SKM-1 (cell line): ENCODE results near the gene SLC9A9.

Experiments
- DNase-seq: peaks from one replicate; lab custom pipeline; 2025; ENCODE audit not compliant: unreplicated experiment; lab: John Stamatoyannopoulos, UW

The SLC9A9 gene

DNA sequence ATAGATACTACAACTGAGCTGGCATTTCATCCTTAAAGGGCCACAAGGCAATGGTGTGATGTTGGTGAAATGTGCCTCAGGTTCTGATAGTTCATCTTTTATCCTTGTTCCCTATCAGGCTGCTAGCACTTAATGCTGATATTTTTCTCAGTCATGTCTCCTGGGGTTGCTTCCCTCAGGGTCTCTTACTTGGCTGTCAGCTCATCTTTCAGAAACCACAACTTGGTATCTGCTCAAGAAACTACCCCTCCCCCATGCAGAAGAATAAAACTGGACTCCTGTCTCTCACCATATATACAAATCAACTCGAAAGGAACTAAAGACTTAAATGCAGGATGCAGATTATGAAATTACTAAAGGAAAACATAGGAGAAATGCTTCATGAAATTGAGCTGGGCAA lies 420.6 kb downstream of the SLC9A9 start:
- no peak for DNase-seq

DNA sequence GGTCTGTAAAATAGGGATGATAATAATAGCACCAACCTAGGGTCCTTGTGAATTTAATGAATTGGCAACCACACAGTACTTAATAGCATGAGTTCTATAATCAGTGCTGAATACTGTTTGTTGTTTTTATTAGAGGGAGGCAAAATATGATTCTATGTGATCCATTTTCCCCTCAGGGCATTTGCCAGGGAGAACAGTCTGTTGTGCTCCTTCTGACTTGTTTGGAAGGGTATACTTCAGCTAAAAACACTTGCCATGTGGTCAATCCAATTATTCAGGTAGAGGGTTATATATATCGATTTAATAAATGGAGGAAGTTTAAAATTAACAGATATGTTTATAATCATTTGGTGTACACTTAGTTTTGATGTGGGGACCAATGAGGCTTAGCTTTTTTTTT lies 423.4 kb downstream of the SLC9A9 start:
- DNase-seq: no peak

DNA sequence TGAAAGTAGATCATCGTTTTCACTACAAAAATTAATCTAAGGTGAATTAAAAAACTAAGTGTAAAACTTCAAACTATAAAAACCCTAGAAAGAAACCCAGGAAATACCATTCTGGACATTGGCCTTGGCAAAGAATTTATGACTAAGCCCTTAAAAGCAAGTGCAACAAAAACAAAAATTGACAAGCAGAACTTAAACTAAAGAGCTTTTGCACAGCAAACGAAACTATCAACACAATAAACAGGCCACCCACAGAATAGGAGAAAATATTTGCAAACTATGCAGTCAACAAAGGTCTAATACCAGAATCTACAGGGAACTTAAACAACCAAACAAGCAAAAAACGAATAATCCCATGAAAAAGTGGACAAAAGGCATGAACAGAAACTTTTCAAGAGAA lies 426.7 kb downstream of the SLC9A9 start:
- no peak for DNase-seq

DNA sequence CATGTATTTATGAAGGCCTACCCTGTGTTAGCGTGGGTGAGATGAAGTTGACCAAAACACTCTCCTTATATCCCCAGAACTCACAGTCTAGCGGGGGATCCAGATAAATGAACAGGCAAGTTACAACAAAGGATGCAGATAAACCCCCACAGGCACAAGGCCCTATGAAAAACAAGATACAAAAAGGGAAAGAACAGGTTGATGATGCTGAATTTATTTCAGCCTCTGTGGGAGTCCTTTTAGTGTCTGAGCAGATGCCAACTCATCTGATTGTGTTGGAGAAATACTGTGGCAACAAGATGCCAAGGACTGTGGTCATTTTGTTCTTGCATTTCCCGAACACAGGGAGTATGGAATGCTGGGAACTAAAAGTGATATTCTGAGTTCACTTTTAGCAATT lies 428.7 kb downstream of the SLC9A9 start:
- no peak for DNase-seq

DNA sequence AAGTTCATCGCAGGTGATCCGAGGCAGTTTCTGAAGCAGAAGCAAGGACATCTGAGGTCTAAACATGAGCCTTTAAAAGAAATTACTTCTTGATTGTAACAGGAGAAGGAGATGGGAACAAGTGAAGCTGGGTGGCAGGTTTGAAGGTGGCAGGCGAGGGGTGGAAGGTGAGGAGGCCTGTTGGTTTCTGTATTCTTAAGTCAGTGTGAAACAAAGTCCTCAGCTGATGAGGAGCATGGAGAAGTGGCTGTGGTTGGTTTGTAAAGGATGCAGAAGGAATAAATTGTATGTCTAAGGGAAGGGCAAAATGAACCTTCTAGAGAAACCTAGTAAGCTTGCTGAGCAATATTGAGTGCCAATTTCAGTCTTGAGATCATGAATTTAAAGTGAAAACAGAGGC lies 429.9 kb downstream of the SLC9A9 start:
- DNase-seq: no peak

DNA sequence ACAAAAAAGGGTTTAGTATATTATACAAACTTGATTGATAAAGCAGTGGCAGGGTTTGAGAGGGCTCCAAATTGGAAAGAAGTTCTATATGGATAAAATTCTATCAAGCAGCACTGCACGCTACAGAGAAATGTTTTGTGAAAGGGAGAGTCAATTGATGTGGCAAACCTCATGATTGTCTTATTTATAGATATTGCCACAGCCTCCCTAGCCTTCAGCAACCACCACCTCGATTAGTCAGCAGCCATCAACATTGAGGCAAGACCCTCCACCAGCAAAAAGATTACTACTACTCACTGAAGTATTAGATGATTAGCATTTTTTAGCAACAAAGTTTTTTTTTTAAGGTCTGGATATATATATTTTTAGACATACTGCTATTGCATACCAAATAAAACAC lies 432.0 kb downstream of the SLC9A9 start:
- DNase-seq: no peak

DNA sequence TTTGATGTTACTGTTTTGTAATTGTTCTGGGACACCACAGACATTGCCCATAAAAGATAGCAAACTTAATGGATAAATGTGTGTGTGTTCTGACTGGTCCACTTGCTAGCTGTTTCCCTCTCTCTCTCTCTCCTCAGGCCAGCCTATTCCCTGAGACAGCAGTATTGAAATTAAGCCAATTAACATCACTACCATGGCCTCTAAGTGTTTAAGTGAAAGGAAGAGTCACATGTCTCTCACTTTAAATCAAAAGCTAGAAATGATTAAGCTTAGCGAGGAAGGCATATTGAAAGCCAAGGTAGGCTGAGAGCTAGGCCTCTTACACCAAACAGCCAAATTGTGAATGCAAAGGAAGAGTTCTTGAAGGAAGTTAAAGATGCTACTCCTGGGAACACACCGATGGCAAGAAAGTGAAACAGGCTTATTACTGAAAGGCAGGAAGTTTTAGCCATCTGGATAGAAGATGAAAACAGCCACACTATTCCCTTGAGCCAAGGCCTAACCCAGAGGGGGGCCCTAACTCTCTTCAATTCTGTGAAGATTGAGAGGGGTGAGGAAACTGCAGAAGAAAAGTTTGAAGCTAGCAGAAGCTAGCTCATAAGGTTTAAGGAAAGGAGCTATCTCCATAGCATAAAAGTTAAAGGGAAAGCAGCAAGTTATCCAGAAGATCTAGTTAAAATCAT lies 433.6 kb downstream of the SLC9A9 start:
- DNase-seq: no peak

DNA sequence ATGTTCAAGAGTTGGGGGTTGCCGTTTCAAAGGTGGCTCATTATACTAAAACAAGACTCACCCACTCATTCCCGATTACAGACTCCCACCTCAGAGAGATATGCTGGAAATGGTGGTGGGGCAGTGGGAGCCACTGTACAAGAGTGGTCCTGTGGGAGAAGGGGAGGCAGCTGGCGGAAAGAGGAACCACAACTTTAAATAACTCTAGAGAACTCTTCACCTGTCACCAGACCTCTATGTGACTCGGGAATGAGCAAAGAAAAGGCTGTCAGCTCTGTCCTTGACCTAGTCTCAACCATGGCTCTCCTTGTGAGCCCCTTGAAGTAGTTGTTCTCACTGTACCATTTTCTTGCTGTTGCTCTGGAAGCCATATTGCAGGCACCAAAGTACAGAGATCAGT lies 434.9 kb downstream of the SLC9A9 start:
- no peak for DNase-seq

DNA sequence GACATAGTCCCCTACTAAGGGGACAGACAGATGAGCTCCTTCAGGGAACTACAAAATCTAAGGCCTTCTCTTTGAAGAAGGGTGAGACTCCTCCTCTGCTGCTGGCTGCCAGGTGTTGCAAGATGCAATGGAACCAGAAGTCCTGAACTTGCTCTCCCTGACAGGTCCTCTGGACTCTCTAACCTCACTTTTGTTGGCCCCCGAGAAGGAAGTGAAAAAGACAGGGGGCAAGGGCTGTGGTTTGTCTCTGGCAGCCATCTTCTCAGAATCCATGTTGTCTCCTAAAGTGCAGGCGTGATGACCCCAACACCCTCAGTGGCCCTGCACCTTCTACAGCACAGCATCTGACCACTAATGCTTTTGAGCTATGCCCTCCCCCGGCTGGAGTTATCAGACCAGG lies 436.2 kb downstream of the SLC9A9 start:
- DNase-seq: no peak

DNA sequence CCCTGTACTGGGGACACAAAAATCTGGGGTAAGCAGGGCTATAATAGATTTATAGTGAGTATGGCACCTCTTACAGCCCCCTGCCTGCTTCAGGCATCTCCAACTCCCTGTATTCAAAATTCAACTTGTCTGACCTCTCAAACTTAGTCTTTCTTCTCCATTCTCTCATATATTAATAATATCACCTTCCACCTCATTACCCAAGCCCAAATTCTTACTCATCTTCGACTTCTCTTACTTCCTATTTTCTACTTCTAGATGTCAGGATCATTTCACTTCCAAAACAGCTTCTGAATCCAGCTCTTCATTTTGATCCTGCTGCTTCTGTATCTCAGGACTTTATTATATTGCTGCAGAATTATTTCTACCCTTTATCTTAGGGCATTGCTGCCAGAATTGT lies 438.0 kb downstream of the SLC9A9 start:
- no peak for DNase-seq

DNA sequence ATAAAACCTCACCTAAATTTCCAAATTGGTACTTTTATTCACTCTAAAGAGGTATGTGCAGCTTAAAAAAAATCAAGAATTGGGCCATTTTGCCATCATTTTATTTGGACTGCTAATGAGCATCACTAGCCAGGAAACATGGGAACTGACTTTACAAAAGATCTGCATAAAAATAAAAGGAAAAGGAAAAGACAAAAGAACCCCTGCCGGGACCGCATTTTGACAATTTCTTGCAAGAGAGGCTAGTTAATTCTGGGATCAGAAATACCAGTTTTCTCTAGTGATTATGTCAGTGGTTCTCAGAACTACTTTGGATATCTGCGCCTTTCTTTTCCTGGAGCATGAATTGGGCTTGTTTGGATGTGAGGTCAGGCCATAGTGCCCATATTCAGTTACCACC lies 439.5 kb downstream of the SLC9A9 start:
- DNase-seq: no peak

DNA sequence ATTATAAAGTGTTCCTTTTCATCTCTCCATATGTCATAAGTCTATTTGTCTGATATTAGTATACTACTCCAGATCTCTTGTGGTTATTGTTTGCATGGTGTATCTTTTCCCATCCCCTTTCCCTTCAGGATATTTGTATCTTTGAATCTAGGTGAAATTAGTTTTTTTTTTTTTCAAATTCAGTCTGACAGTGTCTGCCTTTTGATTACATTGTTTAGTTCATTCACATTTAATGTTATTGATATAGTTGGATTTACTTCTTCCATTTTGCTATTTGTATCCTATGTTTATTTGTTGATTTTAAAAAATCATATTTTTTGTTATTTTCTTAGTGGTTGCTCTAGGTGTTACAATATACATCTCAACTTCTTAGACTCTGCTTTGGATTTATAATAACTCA lies 445.7 kb downstream of the SLC9A9 start:
- DNase-seq: no peak

DNA sequence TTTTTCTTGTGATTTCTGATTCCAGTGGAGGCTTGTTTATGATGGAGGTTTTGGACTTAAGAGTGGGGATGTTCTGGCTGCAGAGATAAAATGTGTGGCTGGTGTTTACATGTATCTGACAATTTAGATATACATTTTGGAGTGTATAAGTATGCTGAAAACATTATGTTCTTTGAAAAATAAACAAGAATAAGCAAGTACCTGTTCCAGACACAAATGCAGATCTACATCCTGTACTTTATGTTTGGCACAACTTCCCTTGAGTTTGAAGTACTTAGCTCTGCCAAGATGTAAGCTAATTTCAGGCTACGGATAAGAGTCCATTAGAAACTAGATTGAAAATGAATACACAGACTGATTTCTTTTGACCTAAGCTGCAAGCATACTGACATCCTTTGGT lies 451.5 kb downstream of the SLC9A9 start:
- DNase-seq: no peak

DNA sequence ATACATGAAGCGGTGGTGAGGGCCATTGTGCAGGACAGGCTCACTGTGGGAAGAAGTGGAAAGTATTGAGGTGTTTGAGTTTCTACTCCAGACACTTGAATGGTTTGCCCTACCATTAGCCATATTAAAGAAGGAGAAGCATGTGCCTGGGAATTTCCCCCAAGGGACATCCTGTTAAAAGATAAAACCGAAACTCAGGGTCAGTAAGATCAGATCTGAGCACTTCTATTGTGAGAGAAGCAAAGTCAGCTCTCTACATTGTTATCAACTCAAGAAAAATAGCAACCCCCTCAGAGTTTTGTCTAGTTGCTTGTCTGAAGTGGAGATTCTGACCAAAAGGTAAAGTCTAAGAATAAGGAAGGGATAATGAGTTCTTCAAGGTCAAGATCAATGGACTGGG lies 458.9 kb downstream of the SLC9A9 start:
- DNase-seq: no peak

DNA sequence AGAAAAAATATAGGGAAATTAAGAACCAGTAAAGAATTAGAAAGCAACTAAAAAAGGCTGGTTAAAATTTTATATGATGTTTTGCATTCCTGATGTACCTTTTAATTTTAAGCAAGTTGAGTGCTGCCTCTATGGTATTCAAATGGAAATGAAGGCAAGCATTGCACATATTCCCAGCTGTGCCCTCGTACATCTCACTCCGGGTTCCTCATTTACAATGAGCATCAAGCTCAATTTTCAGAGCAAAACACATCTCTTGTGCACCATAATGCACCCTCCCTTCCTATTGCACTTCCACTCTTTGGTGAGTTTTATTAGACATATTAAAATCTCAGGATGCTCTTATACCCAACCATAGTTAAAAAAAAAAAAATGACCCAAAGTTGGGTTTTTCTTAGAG lies 460.8 kb downstream of the SLC9A9 start:
- no peak for DNase-seq

DNA sequence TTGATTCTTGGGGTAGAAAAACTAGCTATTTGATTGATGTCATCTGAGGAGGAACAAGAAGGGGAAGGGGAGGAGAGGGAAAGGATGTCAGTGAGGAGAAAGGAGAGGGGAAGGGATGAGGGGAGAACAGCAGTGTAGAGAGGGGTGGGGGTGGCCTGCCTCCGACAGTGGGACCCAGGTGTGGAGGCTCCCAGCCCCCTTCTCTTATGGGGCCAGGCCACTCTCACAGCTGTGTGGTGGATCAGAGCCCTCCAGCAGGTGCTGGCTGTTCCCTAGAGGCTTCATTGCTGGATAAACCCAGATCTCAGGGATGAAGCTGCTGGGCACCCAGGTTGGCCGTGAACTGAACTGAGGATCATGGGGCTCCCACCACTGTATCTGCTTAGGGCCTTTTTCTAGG lies 464.2 kb downstream of the SLC9A9 start:
- DNase-seq: no peak

DNA sequence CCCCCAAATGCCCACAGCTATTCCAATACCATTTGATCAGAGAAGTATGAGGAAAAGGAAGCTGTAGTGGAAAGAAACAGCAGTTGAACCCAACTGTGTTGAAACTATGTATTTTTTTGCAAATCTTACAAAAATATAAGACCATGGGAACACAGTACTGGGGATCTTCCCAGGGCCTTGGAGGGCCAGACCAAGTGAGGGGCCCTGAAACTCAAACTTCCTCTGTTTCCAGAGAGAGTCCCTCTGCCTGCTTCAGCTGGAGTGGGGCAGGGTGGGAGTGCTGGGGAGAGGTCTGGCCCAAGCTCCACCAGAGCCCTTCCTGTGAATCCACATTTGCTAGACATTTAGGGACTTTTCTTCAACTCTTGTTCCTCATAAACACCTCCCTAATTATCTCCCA lies 464.8 kb downstream of the SLC9A9 start:
- no peak for DNase-seq

DNA sequence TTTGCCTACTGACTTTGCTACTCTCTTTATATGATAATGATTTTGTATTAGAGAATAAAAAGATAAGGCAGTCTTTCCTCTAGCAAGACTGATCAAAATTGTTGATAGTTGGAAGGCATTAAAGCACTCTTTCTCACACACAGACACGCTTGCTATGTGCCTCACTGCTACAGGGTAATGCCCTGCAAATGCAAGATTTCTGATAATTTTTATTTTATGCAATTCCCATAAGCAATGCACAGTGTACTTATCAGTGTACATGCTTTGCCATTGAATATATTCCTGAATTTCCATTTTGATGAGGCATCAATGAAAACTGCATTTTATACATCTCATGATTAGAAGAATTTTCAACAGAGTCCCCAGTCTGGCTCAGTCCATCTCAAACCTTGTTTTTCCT lies 465.5 kb downstream of the SLC9A9 start:
- DNase-seq: no peak

DNA sequence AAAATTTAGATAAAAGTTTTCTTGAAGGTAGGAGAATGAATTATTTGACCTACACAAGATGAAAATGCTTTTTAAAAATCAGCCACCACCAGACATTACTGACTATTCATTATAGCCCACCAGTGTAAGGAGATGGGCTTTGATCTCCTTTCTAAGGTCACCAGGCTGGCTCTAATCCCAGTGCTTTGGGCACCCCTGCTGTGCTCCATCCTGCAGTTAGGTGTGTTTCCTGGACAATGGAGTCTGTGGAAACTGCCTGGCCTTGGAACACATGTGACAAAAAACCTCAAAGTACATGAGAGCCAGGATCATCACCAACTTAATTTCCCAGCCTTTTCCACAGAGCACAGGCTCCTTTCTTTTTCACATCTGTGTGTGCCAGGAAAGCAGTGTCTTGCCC lies 467.8 kb downstream of the SLC9A9 start:
- no peak for DNase-seq

DNA sequence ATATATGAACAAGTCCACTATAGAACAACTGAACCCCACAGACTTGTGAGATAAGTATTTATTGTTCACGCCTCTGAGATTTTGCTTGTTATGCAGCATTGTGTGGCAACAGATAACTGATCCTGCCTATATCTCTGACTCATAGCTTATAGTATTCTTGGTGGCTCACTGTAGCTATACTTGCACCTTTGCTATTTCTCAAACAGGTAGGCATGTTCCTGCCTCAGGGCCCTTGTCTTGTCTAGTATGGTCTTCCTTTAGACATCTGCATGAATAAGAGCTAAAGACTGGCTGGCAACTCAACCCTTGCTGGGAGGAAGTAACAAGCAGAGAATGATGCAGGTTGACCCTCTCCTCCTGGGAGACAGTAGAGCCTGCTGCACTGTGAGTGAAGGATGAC lies 472.6 kb downstream of the SLC9A9 start:
- no peak for DNase-seq

DNA sequence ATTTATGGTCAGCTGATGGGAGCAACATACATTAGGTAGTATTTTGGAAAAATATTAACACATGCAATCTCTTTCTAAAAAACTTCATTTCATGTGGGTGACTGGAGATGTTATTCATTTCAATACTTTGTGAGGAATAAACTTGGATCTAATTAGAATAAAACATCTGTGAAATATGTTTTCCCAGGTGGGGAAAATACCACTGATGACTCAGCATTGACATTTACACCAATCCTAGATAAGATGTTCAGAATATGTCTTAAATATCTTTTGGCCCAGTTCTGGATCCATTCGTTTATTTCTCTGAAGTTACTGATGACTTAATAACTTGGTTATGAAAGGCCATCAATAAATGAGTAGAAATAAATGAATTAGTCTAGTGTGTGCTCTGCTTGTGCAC lies 481.1 kb downstream of the SLC9A9 start:
- no peak for DNase-seq

DNA sequence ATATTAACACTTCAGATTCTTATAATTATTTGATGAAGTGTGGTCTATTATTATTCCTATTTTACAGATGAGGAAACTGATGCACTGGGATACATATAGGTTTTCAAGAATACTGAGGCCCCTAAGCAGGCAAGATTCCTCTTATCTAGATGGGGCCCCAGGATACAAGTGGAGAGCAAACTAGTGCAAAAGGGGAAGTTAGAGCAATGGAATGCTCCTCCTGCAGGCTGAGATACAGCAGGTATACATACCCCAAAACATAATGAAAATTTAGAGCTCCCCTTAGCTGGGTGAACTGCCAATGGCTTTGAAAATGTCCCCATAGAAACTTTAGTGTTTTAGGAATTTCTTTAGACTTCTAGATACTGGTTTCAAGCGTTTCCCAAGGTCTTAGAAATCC lies 481.6 kb downstream of the SLC9A9 start:
- DNase-seq: no peak

DNA sequence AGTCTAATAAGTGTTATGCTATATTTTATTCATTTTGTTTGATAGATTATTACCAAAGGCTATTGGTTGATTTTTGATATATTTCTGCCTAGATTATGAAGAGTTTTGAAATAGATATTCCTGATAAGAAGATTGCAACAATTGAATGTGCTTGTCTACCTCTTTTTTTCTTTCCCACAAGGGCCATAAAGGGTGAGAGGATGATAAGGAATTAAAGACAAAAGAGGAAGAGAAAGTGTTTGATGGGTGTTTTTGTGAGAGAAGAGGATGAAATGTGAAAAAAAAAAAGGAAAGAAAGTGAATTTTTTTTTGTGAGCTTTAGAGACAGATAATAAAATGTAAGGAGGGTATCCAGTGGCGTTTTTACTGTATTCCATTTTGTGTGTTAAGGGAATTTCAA lies 484.3 kb downstream of the SLC9A9 start:
- DNase-seq: no peak

DNA sequence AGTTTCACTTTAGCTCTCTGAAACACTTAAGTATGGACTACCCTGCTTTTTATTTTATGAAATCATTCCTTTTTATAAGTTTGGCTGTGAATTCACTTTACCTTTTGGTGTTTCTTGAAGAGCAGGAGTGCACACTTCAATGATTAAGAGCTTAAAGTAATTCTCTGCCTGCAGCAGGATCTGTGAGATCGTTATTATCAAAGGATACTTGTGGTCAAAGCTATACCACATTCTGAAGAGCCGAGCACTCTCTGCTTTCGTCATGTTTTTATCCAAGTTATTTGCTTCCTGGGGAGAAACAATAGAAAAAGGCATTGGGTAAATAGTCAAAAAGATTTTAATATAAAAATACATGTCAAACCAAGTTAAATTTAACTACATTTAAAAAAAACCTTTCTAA lies 485.0 kb downstream of the SLC9A9 start:
- DNase-seq: no peak
